Mucosa of stomach (tissue), 1 donor: ENCODE results near the gene SPAG6.

ENCODE experiments used
- H3K27me3 ChIP-seq: one replicate; pipeline ENCODE4 v1.7.0; 2013; ENCODE audit warnings: mild to moderate bottlenecking, low read length; ENCODE audit not compliant: control insufficient read depth, insufficient read depth
- H3K36me3 ChIP-seq: one replicate; pipeline ENCODE4 v1.7.0; 2013; ENCODE audit warnings: low read length; ENCODE audit not compliant: control insufficient read depth, insufficient read depth
- H3K4me1 ChIP-seq: one replicate; pipeline ENCODE4 v1.7.0; 2013; ENCODE audit warnings: mild to moderate bottlenecking, low read length; ENCODE audit not compliant: control insufficient read depth, insufficient read depth
- H3K4me3 ChIP-seq: one replicate; pipeline ENCODE4 v1.7.0; 2013; ENCODE audit warnings: low read length
- H3K9ac ChIP-seq: one replicate; pipeline ENCODE4 v1.7.0; 2013; ENCODE audit warnings: mild to moderate bottlenecking, low read length, moderate library complexity
- H3K9me3 ChIP-seq: one replicate; pipeline ENCODE4 v1.7.0; 2013; ENCODE audit warnings: mild to moderate bottlenecking, low read length, moderate library complexity; ENCODE audit not compliant: control insufficient read depth
- donor health status: Pancreatic carcinoma.

SPAG6 gene

DNA sequence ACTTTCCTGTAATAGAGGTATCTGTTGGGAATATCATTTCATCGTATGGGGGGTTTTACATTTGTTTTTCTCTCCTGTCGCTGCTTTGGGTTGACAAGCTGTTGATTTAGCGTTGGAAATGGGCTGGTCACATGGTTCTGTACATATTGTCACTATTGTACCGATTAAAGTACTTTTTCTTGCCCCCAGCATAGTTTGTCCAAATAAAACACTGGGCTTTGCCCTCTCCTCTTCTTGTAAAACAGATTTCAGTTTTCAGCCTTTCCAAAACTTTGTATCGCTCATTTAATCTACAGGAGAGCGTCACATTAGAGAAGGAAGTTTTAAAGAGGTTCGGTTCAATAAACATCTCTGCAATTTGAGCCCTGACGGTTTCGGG, 20.4 kb upstream of the SPAG6 start:
- peaks cover 14% of the 10 kb centered on the region for H3K4me1 ChIP-seq
- H3K36me3 ChIP-seq: no peaks in the 10 kb centered on the region
- H3K9me3 ChIP-seq: no peaks in the 10 kb centered on the region
- peaks cover 33% of the 10 kb centered on the region for H3K27me3 ChIP-seq
- peak overlapping the region; percentile 16 for H3K4me3 ChIP-seq
- no peak overlapping the region for H3K9ac ChIP-seq

DNA sequence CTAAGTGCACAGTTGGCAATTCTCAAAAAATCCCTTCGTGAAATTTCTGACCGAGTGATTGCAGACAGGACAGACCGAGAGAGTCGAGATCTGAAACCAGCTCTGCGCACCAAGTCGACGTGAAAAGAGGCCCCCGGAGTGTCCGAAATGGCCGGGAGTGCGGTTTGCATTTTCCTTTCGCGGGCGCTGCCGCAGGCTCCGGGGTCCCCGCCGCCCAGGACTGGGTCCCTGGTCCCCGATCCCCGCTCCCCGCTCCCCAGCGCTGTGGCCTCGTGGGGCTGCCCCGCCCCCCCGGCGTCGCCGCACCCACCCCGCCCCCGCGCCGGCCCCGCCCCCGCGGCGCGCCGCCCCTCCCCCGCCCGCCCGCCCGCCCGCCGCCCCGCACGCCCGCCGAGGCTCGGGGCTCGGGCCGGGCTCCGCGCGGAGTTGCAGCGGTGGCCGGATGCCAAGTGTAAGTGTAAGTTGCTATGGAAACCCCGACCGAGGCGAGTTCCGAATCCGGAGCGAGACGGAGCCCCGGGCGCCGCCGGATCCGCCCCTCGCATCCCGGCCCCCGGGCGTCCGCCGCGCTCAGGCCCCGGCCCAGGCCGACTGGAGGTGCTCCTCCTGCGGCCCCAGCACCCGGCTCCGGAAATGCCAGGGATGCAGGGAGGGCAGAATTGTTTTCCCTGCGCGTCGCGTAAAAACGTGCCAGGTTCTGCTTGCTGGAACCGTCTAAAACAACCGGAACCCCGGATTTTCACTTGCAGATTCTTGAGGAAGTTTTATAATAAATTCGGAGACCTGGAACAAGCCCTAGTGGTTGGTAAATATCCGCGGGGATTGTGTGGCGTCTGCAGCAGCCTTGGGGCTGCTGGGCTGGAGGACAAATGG, 19.8 kb upstream of the SPAG6 start:
- peak overlapping the region; percentile 16 for H3K4me3 ChIP-seq
- H3K9me3 ChIP-seq: no peaks in the 10 kb centered on the region
- no peaks in the 10 kb centered on the region for H3K36me3 ChIP-seq
- peaks cover 11% of the 10 kb centered on the region for H3K4me1 ChIP-seq
- no peak overlapping the region for H3K9ac ChIP-seq
- H3K27me3 ChIP-seq: peaks cover 33% of the 10 kb centered on the region

DNA sequence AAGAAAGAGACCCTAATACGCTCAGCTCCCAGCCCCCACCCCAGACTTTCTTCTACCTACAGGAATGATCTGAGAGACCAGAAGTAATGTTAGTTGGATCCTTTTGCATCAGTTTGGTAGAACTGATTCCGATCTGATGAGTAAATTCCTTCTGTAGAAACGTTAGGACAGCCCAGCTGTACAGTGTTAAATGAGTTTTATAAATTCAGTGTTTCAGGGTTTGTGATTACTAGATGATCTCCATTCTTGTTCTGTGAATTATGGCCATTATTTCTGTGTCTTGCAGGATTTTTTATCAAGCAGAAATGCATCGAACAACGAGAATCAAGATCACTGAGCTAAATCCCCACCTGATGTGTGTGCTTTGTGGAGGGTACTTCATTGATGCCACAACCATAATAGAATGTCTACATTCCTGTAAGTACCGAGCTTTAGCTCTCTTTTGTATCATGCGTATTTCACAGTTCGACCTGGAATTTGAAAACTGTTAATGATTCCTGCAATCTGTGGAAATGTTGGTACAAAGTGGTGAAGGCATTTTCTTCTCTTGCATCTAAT, 19.1 kb upstream of the SPAG6 start:
- H3K9me3 ChIP-seq: no peaks in the 10 kb centered on the region
- H3K4me1 ChIP-seq: peaks cover 11% of the 10 kb centered on the region
- H3K4me3 ChIP-seq: no peak overlapping the region
- peaks cover 33% of the 10 kb centered on the region for H3K27me3 ChIP-seq
- H3K9ac ChIP-seq: no peak overlapping the region
- H3K36me3 ChIP-seq: no peaks in the 10 kb centered on the region

DNA sequence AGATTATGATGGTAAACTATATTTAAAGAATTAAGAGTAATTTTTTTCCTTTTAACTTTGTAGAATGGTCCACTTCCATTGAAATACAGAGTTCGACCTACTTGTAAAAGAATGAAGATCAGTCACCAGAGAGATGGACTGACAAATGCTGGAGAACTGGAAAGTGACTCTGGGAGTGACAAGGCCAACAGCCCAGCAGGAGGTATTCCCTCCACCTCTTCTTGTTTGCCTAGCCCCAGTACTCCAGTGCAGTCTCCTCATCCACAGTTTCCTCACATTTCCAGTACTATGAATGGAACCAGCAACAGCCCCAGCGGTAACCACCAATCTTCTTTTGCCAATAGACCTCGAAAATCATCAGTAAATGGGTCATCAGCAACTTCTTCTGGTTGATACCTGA, 16.1 kb upstream of the SPAG6 start:
- Histone ChIP-seq H3K4me1 (peaks cover 12% of the 10 kb centered on the region), H3K27me3 (peaks cover 23% of the 10 kb centered on the region), H3K9me3 (no peaks in the 10 kb centered on the region), H3K4me3 (no peak overlapping the region), H3K36me3 (no peaks in the 10 kb centered on the region), H3K9ac (no peak overlapping the region)

DNA sequence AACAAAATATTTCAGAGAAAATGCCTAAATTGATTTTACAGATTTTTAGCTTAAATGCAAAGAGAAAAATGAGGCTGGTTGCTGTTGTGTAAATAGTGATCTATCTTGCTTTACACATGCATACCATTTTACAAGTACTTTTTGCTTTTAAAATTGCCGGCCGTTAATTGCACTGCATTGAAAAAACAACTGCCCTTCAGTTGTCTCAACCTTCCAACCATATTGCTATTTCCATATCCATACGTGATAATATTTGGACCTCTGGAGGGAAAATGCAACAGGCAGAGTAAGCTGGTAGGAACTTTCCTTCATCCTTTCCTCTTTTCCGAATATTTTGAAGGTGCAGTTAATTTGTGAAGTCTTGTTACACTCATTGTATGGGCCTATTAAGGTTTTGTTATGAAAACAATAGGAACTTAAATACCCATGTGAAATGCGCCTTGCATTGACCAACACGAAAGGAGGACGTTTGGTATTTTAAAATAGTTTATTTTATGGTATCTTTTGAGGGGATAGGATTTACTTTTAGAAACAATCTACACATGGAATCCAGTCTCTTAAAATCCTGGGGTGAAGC, 13.1 kb upstream of the SPAG6 start:
- Histone ChIP-seq H3K9me3 (peaks cover 5% of the 10 kb centered on the region), H3K36me3 (no peaks in the 10 kb centered on the region), H3K4me1 (peaks cover 25% of the 10 kb centered on the region), H3K9ac (no peak overlapping the region), H3K27me3 (peaks cover 44% of the 10 kb centered on the region), H3K4me3 (no peak overlapping the region)

DNA sequence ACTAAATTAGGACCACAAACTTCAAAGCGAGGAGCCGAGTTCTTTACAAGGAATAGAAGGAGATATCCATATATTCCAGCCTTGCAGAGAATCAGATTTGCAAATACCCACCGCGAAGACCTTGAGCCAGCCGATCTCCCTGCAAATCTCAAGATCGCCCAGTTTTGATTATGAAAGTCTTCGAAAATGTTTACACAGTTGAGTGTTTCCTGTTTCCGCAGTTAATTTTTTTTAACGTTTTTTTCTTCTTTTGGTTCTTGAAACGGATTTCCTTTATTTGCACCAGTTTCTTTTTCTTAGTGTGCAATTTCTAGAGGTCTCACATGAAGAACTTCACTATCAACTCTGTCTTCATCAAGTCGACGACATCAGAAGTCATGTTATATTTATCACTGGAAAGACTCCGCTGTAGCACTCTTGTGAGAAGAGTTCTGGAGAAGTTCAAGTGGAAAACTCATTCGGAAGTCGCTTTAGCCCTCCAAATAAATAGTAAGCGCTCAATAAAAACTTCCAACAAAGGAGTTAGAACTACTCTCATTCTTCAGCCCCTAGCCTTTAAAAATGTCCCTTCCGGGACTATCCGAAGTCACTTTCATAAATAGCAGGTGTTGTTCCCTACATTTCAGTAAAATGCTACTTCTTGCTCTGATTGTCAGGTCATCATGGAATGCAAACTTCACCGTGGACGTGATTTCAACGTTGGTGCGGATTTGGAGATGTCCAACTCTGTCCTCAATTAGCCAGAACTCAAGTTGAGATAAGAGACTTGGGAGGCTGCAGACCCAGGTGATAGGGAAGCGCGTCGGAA, 11.9 kb upstream of the SPAG6 start:
- Histone ChIP-seq H3K36me3 (no peaks in the 10 kb centered on the region), H3K4me1 (peaks cover 25% of the 10 kb centered on the region), H3K9me3 (peaks cover 5% of the 10 kb centered on the region), H3K9ac (no peak overlapping the region), H3K4me3 (no peak overlapping the region), H3K27me3 (peaks cover 56% of the 10 kb centered on the region)

DNA sequence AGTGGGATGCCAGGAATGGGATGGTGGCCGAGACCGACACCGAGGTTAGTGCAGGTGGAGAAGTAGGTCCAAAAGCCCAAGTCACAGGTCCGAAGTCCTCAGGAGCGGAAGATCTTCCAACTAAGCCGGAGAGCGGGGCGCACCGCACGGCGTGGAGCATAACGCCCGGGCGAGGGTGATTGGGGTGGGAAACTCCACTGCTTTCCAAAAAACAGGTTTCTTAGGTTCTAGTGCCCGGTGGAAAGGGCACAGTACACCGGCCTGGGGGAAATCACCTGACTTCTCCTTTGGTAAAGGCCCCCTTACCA, 11.4 kb upstream of the SPAG6 start:
- no peak overlapping the region for H3K4me3 ChIP-seq
- peaks cover 25% of the 10 kb centered on the region for H3K4me1 ChIP-seq

DNA sequence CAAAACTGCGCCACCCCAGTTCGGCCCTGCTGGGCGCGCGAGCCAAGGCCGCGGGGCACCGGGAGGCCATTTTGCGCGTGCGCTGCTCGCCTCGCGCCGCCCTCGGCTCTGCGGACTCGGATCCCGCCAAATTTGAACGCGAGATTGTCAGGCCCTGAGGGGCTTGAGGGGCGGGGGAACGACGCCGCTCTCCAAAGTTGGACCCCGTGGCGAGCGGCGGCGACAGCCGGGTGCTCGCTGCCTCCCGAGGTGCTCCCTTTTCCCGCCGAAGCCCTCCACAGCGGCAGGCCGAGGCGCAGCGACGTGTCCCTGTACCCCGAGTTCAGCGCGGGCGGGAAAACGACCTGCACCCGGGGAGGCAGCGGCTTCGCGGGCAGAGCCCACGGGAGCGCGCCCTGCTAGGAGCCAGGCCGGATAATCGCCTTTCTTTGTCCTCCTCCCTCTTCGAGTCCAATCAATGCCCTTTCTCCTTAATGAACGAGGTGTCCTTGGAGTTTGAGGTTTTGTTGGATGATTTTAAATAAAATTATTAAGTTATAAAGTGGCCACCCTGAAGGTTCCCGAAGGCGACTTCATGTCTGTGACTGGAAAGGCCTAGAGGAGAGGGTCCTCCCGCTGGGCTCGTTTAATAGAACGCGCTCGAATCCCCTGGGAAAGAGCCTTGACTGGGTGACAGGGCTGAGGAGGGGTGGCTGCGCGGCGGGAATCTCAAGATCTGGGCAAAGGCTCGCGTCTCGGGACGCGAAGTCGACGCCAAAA, 10.7 kb upstream of the SPAG6 start:
- H3K4me3 ChIP-seq: peak overlapping the region; percentile 44
- H3K9ac ChIP-seq: peak overlapping the region; percentile 68
- peaks cover 25% of the 10 kb centered on the region for H3K4me1 ChIP-seq
- no peaks in the 10 kb centered on the region for H3K36me3 ChIP-seq
- peaks cover 68% of the 10 kb centered on the region for H3K27me3 ChIP-seq
- peaks cover 5% of the 10 kb centered on the region for H3K9me3 ChIP-seq

More for the DNA sequence above, 11.4 kb upstream of the SPAG6 start:
- H3K9ac ChIP-seq: no peak overlapping the region
- no peaks in the 10 kb centered on the region for H3K36me3 ChIP-seq
- peaks cover 61% of the 10 kb centered on the region for H3K27me3 ChIP-seq
- peaks cover 5% of the 10 kb centered on the region for H3K9me3 ChIP-seq

DNA sequence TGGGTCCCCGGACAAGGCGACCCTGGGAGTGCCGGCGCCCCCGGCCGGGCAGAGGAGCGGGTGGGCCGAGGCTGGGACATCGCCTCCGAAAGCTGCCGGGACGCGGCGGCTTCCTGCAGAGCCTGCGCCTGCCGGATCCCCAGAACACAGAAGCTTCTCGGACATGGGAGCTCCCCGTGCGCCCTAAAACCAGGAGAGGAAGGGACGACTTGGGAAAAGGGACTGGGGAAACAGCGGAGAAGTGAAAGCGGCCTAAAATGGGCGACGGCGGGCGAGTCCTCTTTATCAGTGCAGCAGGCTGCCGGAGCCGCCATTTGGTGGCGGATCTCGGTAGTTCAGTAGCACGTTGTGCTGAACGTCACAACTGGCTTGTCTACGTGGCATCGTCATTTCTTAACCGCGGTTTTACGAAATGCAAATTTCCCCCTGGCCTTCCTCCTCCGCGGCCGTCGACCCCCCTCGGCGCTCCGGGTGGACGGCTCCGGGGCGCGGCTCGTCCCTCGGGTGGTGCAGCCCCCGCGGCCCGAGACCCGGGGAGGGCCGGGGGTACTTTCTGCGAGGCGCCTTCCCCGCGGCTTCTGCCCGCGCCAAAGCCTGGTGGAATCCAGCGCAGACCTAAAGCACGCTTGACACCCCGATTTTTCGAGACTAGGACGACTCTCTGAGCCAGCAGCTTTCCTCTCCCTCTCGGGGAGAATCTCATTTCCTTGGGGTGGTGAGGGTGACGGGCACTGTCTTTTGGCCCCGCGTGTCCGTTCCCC, 9.9 kb upstream of the SPAG6 start:
- Histone ChIP-seq H3K4me3 (peak overlapping the region; percentile 44), H3K27me3 (peaks cover 72% of the 10 kb centered on the region), H3K36me3 (no peaks in the 10 kb centered on the region), H3K9me3 (peaks cover 5% of the 10 kb centered on the region), H3K4me1 (peaks cover 25% of the 10 kb centered on the region), H3K9ac (peak overlapping the region; percentile 68)

DNA sequence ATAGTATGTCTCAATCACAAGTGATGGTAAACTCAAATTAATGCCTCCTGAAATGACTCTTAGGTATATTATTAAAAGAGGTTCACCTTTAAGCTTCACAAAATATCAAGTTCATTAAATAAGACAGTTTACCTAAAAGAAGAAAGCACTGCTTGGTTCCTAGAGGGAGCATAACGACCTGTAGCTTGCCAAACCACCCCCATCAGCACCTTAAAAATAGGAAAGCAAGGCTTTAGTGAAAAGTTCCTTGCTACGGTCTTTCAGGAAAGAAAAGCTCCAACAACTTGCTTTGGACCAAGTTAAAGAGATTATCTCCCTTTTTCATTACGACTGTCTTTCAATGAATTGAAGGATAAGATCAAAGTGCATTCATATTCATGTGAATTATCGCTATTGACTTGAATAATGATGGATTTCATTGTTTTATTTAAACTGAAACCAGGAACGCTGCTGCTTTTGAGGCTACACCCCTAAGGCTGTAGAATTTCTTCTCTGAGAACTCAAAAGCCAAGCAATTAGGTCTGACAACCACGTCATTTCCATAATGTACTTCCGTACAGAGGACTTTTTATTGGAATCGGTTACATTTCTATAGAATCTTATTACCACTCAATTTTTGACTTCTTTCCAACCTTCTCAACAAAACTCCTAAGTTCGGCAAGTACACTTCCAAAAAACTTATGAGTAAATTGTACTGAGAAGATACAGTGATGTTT, 7.0 kb upstream of the SPAG6 start:
- Histone ChIP-seq H3K36me3 (no peaks in the 10 kb centered on the region), H3K4me1 (peaks cover 32% of the 10 kb centered on the region), H3K9ac (no peak overlapping the region), H3K27me3 (peaks cover 91% of the 10 kb centered on the region), H3K4me3 (no peak overlapping the region), H3K9me3 (peaks cover 5% of the 10 kb centered on the region)
